ENCODE data around the gene KIAA0232.

KIAA0232 gene

DNA sequence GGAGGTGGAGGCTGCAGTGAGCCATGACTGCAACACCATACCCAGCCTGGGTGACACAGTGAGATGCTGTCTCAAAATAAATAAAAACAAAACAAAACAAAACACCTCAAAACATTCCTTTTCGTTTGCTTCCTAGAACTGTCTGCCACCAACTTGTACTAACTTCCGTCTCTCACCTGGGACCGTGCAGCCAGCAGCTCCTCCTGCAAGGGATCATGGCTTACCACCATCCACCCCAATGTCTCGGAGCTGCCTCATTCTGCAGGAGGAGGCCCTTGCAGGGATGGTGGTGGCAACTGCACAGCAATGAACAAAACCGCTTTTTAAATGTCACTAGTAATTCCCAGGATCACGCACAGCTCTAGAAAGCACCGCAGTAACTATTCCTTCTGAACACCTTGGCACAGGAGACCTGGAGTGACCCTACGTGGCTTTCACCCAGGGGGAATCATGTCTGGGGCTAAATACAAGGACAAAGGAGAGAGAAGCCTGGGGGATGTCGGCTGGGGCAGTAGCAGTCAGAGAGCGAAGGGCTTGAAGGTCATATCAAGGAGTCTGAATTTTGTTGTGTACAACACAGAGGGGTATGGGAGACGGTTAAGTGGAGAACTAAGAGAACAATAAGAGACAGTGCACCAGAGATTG, 17.4 kb upstream of the KIAA0232 start:
- Histone ChIP-seq H3F3A (ENCODE audit: control insufficient read depth, insufficient read depth) (no peaks in the 10 kb centered on the region), H3K79me2 (ENCODE audit: control insufficient read depth, low read length) (no peaks in the 10 kb centered on the region), H3K4me3 (ENCODE audit: low read length) (no peak overlapping the region), H3K9me3 (ENCODE audit: control insufficient read depth, insufficient read depth, low read length) (no peaks in the 10 kb centered on the region), H3K36me3 (ENCODE audit: control insufficient read depth, low read length) (no peaks in the 10 kb centered on the region), H3K4me2 (ENCODE audit: low read length) (no peak overlapping the region), H3K9me2 (replicated peaks; ENCODE audit: control insufficient read depth, low read length) (no peaks in the 10 kb centered on the region), H3K27me3 (ENCODE audit: control insufficient read depth, low read length) (peaks cover 15% of the 10 kb centered on the region), H3K27ac (ENCODE audit: low read depth, low read length) (no peak overlapping the region), H3K4me1 (ENCODE audit: control insufficient read depth, low read length) (no peaks in the 10 kb centered on the region), H4K20me1 (ENCODE audit: control insufficient read depth, insufficient read depth, low read depth, low read length) (no peaks in the 10 kb centered on the region)
- TF ChIP-seq, protein P1, sequence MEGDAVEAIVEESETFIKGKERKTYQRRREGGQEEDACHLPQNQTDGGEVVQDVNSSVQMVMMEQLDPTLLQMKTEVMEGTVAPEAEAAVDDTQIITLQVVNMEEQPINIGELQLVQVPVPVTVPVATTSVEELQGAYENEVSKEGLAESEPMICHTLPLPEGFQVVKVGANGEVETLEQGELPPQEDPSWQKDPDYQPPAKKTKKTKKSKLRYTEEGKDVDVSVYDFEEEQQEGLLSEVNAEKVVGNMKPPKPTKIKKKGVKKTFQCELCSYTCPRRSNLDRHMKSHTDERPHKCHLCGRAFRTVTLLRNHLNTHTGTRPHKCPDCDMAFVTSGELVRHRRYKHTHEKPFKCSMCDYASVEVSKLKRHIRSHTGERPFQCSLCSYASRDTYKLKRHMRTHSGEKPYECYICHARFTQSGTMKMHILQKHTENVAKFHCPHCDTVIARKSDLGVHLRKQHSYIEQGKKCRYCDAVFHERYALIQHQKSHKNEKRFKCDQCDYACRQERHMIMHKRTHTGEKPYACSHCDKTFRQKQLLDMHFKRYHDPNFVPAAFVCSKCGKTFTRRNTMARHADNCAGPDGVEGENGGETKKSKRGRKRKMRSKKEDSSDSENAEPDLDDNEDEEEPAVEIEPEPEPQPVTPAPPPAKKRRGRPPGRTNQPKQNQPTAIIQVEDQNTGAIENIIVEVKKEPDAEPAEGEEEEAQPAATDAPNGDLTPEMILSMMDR (IDR thresholded peaks at IDR 0.05; ENCODE audit: low read depth, low read length, poor library complexity, severe bottlenecking): no peak
- TF ChIP-seq EZH2phosphoT487 (IDR thresholded peaks at IDR 0.05; ENCODE audit: borderline replicate concordance, low read length): no peak

DNA sequence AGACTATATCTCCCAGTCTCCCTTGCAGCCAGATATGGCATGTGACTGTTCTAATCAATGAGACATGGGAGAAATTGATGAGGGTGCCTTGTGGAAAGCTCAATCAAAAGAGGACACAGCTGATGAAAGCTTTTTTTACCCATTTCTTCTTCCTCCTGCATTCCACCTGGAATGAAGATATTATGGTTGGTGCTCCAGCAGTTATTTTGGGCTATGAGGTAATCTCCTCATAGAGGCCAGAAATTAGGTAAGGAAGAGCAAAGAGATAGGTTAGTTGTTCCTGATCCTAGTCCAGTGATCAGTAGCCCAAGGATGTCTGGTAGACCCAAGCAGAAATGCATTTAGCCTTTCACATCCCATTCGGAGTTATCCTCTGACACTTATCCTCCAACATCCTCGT, 16.8 kb upstream of the KIAA0232 start:
- TF ChIP-seq, protein P1 (IDR thresholded peaks at IDR 0.05; ENCODE audit: low read depth, low read length, poor library complexity, severe bottlenecking): no peak
- TF ChIP-seq EZH2phosphoT487 (IDR thresholded peaks at IDR 0.05; ENCODE audit: borderline replicate concordance, low read length): no peak
- H3K9me3 ChIP-seq (ENCODE audit: control insufficient read depth, insufficient read depth, low read length): no peaks in the 10 kb centered on the region
- H3K27me3 ChIP-seq (ENCODE audit: control insufficient read depth, low read length): peaks cover 15% of the 10 kb centered on the region
- H3K9me2 ChIP-seq (replicated peaks; ENCODE audit: control insufficient read depth, low read length): no peaks in the 10 kb centered on the region
- no peaks in the 10 kb centered on the region for H4K20me1 ChIP-seq (ENCODE audit: control insufficient read depth, insufficient read depth, low read depth, low read length)
- H3K36me3 ChIP-seq (ENCODE audit: control insufficient read depth, low read length): no peaks in the 10 kb centered on the region
- H3K27ac ChIP-seq (ENCODE audit: low read depth, low read length): no peak overlapping the region
- no peak overlapping the region for H3K4me3 ChIP-seq (ENCODE audit: low read length)
- no peaks in the 10 kb centered on the region for H3K4me1 ChIP-seq (ENCODE audit: control insufficient read depth, low read length)
- no peaks in the 10 kb centered on the region for H3F3A ChIP-seq (ENCODE audit: control insufficient read depth, insufficient read depth)
- no peak overlapping the region for H3K4me2 ChIP-seq (ENCODE audit: low read length)
- H3K79me2 ChIP-seq (ENCODE audit: control insufficient read depth, low read length): no peaks in the 10 kb centered on the region

DNA sequence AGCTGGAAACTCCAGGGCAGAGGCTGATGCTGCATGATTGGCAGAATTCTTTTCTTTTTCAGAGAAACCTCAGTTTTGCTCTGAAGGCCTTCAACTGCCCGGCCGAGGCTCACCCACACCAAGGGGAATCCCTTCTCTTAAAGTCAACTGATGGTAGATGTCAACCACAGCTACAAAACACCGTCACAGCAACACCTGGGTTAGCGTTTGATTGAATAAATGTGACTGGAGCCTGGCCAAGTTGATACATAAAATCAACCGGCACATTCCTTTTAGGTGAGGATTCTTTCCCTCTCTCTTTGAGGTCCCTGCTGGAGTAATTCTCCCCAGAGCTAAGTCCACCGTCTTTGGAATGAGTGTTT, 15.2 kb upstream of the KIAA0232 start:
- Histone ChIP-seq H3K36me3 (ENCODE audit: control insufficient read depth, low read length) (no peaks in the 10 kb centered on the region), H3F3A (ENCODE audit: control insufficient read depth, insufficient read depth) (no peaks in the 10 kb centered on the region), H3K27me3 (ENCODE audit: control insufficient read depth, low read length) (peaks cover 15% of the 10 kb centered on the region), H3K27ac (ENCODE audit: low read depth, low read length) (no peak overlapping the region), H3K79me2 (ENCODE audit: control insufficient read depth, low read length) (no peaks in the 10 kb centered on the region), H3K9me3 (ENCODE audit: control insufficient read depth, insufficient read depth, low read length) (no peaks in the 10 kb centered on the region), H4K20me1 (ENCODE audit: control insufficient read depth, insufficient read depth, low read depth, low read length) (no peaks in the 10 kb centered on the region), H3K4me1 (ENCODE audit: control insufficient read depth, low read length) (no peaks in the 10 kb centered on the region), H3K4me2 (ENCODE audit: low read length) (no peak overlapping the region), H3K4me3 (ENCODE audit: low read length) (no peak overlapping the region), H3K9me2 (replicated peaks; ENCODE audit: control insufficient read depth, low read length) (no peaks in the 10 kb centered on the region)
- TF ChIP-seq, protein P1 (IDR thresholded peaks at IDR 0.05; ENCODE audit: low read depth, low read length, poor library complexity, severe bottlenecking): no peak
- TF ChIP-seq EZH2phosphoT487 (IDR thresholded peaks at IDR 0.05; ENCODE audit: borderline replicate concordance, low read length): no peak
